Measurements from ENCODE around the gene ADA. TPM values are rescaled to one million over a fixed set of nuclear protein-coding genes. Genes with fewer than 3 reads are reported as not detected.
"Not testable (repeated sequence)": the region's sequence is repeated elsewhere in the genome, so short reads cannot be mapped to it uniquely, and the experiment has no call there.

ADA gene
- total RNA-seq, 4 donors from 2014 or later = 4.0 to 13.9 (median 7.1) TPM

DNA sequence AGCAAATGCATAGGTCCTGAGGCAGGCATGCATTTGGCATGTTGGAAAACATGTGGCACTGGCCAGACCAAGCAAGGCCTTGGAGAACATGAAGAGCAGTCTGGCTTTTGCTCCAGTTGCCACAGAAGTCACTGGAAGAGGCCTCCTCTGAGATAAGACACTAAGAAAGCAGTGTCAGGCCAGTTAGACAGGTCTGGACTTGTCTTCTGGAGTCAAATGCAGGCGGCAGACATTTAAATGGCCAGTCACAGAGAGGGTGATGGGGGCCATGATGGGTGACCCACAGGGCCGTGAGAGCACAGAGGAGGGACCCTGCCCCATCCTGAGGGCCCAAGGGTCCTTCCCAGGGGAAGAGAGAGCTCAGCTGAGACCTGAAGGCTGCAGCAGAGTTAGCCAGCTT lies 26.7 kb upstream of the ADA start:
- Histone ChIP-seq H3K9me3 (no peaks in the 10 kb centered on the region), H3K4me3 (replicated peaks in 1 of 3) (no peak overlapping the region), H3K4me1 (no peaks in the 10 kb centered on the region), H3K27me3 (no peaks in the 10 kb centered on the region), H3K36me3 (no peaks in the 10 kb centered on the region), H3K27ac (no peak overlapping the region)
- no peak for TF ChIP-seq POLR2A (IDR thresholded peaks at IDR 0.05)
- TF ChIP-seq, protein P1, sequence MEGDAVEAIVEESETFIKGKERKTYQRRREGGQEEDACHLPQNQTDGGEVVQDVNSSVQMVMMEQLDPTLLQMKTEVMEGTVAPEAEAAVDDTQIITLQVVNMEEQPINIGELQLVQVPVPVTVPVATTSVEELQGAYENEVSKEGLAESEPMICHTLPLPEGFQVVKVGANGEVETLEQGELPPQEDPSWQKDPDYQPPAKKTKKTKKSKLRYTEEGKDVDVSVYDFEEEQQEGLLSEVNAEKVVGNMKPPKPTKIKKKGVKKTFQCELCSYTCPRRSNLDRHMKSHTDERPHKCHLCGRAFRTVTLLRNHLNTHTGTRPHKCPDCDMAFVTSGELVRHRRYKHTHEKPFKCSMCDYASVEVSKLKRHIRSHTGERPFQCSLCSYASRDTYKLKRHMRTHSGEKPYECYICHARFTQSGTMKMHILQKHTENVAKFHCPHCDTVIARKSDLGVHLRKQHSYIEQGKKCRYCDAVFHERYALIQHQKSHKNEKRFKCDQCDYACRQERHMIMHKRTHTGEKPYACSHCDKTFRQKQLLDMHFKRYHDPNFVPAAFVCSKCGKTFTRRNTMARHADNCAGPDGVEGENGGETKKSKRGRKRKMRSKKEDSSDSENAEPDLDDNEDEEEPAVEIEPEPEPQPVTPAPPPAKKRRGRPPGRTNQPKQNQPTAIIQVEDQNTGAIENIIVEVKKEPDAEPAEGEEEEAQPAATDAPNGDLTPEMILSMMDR (IDR thresholded peaks at IDR 0.05) = no peak
- DNase-seq = no peak
- intact Hi-C loops (cut with DNase I) = no loop called here
- WGBS, 2 donors = 70% methylated on average over 2 of the region's 2 CpGs; no CpG with 5 or more reads in 1 of the 2 donors

DNA sequence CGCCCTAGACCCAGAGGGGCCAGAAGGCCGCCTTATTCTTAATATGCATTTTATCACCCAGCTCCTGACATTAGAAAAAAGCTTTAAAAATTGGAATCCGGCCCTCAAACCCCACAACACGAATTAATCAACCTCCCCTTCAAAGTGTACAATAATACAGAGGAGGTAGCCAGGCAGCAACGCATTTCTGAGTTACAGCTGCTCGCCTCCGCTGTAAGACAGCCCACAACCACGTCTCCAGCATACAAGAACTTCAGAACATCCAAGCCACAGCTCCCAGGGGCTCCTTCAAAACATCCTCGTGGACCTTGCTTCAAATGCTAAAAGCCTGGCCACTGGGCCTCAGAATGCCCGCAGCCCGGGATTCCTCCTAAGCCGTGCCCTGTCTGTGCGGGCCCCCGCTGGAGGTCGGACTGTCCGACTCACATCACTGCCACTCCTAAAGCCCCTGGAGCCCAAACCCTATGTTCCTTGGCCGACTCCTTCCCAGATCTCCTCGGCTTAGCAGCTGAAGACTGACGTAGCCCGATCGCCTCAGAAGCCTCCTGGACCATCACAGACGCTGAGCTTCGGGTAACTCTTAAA lies 20.9 kb upstream of the ADA start:
- H3K36me3 ChIP-seq; H3K27ac ChIP-seq; H3K4me1 ChIP-seq; H3K4me3 ChIP-seq (replicated peaks in 1 of 3); H3K9me3 ChIP-seq; intact Hi-C loops (cut with DNase I); DNase-seq; H3K27me3 ChIP-seq: not testable (repeated sequence)
- WGBS, 2 donors = 83 to 84% methylated on average over 23 of the region's 23 CpGs

DNA sequence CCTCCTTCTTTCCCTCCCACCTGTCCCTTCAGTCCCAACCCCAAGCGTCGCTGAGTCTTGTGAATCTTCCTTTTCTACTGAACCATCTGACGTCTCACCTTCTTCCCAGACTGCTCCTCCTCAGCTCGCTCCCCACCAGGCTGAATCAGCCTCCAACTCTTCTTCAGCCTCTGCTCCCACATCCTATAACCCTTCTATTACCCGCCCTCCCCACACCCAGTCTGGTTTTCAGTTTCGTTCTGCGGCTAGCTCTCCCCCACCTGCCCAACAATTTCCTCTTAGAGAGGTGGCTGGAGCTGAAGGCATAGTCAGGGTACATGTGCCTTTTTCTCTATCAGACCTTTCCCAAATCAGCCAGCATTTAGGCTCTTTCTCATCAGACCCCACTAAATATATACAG lies 20.0 kb upstream of the ADA start:
- 78 to 81% methylated on average over 6 of the region's 7 CpGs for WGBS, 2 donors
- H3K36me3 ChIP-seq; DNase-seq; intact Hi-C loops (cut with DNase I); H3K4me1 ChIP-seq; H3K4me3 ChIP-seq (replicated peaks in 1 of 3); H3K27ac ChIP-seq; H3K9me3 ChIP-seq; H3K27me3 ChIP-seq: not testable (repeated sequence)

DNA sequence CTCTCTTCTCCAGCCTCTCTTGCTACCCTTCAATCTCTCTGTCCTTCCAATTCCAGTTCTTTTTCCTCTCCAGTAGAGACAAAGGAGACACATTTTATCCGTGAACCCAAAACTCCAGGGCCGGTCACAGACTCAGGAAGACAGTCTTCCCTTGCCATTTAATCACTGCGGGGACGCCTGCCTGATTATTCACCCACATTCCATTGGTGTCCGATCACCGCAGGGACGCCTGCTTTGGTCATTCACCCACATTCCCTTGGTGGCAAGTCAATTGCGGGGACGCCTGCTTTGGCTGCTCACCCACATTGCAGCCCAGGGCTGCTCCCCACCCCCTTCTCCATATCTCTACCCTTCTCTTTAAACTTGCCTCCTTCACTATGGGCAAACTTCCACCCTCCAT lies 19.4 kb upstream of the ADA start:
- H3K9me3 ChIP-seq; H3K4me3 ChIP-seq (replicated peaks in 1 of 3); H3K4me1 ChIP-seq; H3K36me3 ChIP-seq; DNase-seq; intact Hi-C loops (cut with DNase I); H3K27me3 ChIP-seq; H3K27ac ChIP-seq: not testable (repeated sequence)
- 85 to 87% methylated on average over 9 of the region's 9 CpGs for WGBS, 2 donors

DNA sequence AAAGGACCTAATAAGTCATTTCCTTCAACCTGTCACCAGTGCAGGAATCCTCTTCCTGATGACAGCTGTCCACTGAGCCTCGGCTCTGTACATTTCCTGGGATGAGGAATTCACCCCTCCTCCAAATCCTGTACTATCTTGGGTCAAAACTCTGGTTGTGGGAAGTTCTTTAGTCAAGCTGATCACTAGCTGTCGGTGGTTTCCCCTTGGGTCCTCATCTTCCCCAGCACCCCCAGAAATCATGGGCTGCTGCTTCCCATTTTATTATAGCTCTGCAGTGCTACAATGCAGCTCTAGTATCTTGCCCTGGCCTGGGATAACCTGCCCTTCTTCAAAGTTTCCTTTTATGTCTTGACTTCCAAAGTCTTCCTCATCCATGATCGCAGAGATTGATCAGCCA lies 14.6 kb upstream of the ADA start:
- WGBS, 2 donors = 84 to 86% methylated on average over 3 of the region's 3 CpGs
- Histone ChIP-seq H3K27me3 (no peaks in the 10 kb centered on the region), H3K36me3 (no peaks in the 10 kb centered on the region), H3K27ac (no peak overlapping the region), H3K9me3 (no peaks in the 10 kb centered on the region), H3K4me3 (replicated peaks in 1 of 3) (no peak overlapping the region), H3K4me1 (no peaks in the 10 kb centered on the region)
- intact Hi-C loops (cut with DNase I) = no loop called here
- TF ChIP-seq POLR2A (IDR thresholded peaks at IDR 0.05) = no peak
- TF ChIP-seq, protein P1 (IDR thresholded peaks at IDR 0.05) = no peak
- no peak for DNase-seq

DNA sequence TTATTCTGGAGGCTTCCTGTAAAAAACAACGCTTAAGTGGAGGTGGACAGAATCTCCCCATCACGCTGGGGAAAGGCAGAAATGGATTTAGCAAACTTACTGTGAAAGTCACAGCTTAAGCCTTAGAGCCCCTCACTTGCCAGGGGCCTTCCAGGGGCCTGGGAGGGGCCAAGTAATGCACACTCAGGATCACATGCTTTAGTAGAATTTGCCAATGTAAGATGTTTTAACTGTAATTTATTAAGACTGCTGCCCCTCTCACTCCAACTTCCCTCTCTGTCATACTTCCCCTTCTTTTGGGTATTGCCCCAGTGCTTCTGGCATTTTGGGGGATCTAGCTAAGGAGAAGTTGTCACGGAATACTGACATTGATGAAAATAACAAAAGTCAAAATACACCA lies 12.6 kb upstream of the ADA start:
- no peak for DNase-seq
- intact Hi-C loops (cut with DNase I) = no loop called here
- no peak for TF ChIP-seq POLR2A (IDR thresholded peaks at IDR 0.05)
- TF ChIP-seq, protein P1 (IDR thresholded peaks at IDR 0.05) = no peak
- Histone ChIP-seq H3K27me3 (no peaks in the 10 kb centered on the region), H3K36me3 (no peaks in the 10 kb centered on the region), H3K4me3 (replicated peaks in 1 of 3) (no peak overlapping the region), H3K4me1 (no peaks in the 10 kb centered on the region), H3K27ac (no peak overlapping the region), H3K9me3 (no peaks in the 10 kb centered on the region)
- WGBS, 2 donors = 68 to 72% methylated on average over 3 of the region's 3 CpGs

DNA sequence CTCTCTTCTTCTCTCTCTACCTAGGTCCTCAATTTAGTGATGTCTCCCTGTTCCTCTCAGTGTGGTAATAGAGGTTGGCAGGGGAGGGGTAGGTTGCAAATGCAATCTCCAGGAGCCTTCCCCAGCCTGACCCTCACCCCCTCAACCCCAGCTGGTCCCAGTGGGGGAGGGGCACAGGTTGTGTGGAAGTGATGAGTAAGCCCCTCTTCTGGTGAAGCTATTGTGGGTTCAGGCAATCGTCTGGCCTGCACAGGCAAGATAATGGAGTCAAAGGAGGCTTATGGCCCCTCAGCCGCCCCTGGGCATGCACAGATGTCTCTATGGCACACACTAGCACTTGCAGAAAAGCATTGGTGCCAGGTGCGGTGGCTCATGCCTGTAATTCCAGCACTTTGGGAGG lies 10.8 kb upstream of the ADA start:
- no peaks in the 10 kb centered on the region for H3K4me1 ChIP-seq
- 50 to 74% methylated on average over 2 to 3 of the region's 3 CpGs for WGBS, 2 donors
- H3K36me3 ChIP-seq = no peaks in the 10 kb centered on the region
- H3K9me3 ChIP-seq = no peaks in the 10 kb centered on the region
- H3K4me3 ChIP-seq (replicated peaks in 1 of 3) = no peak overlapping the region
- H3K27ac ChIP-seq = no peak overlapping the region
- H3K27me3 ChIP-seq = no peaks in the 10 kb centered on the region
- intact Hi-C loops (cut with DNase I) = no loop called here
- no peak for DNase-seq
- no peak for TF ChIP-seq POLR2A (IDR thresholded peaks at IDR 0.05)
- TF ChIP-seq, protein P1 (IDR thresholded peaks at IDR 0.05) = no peak
